ENCODE results near the gene USF1. TPM values are rescaled to one million over a fixed set of nuclear protein-coding genes. Genes with fewer than 3 reads are reported as not detected.
"Not testable (repeated sequence)": the region's sequence is repeated elsewhere in the genome, so short reads cannot be mapped to it uniquely, and the experiment has no call there.

Gene USF1
- total RNA-seq, 2 donors from 2014 or later = 57.9 to 69.4 TPM

DNA sequence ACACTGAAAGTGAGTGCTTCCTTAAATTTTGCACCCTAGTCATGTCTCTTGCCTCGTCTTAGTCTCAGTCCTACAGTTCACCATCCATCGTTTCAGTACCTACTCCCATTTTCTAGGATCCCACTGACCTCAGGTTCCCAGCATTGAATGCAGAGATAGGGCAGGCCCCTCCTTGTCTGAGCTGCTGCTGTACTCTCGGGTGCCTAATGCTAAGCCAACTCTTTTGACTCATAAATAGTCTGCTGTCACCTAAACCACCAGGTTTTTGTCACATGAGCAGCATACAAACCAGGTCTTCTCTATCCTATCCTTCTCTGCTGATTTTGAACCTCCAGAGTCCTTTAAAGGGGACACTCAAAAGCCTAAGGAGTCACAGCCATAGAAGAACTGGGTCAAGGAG, 20.9 kb upstream of the USF1 start:
- Histone ChIP-seq H3K27ac (no peak overlapping the region), H3K4me1 (ENCODE audit: control insufficient read depth in 1 of 2, low read depth in 2 of 2) (no peaks in the 10 kb centered on the region), H3K27me3 (replicated peaks; ENCODE audit: insufficient read depth) (no peaks in the 10 kb centered on the region), H3K9me3 (no peaks in the 10 kb centered on the region), H3K36me3 (no peaks in the 10 kb centered on the region), H3K4me3 (no peak overlapping the region)
- no peak for ATAC-seq (ENCODE audit: insufficient number of reproducible peaks, low FRiP score, low read depth)
- DNase-seq (ENCODE audit: low spot score) = no peak
- TF ChIP-seq, protein P1, sequence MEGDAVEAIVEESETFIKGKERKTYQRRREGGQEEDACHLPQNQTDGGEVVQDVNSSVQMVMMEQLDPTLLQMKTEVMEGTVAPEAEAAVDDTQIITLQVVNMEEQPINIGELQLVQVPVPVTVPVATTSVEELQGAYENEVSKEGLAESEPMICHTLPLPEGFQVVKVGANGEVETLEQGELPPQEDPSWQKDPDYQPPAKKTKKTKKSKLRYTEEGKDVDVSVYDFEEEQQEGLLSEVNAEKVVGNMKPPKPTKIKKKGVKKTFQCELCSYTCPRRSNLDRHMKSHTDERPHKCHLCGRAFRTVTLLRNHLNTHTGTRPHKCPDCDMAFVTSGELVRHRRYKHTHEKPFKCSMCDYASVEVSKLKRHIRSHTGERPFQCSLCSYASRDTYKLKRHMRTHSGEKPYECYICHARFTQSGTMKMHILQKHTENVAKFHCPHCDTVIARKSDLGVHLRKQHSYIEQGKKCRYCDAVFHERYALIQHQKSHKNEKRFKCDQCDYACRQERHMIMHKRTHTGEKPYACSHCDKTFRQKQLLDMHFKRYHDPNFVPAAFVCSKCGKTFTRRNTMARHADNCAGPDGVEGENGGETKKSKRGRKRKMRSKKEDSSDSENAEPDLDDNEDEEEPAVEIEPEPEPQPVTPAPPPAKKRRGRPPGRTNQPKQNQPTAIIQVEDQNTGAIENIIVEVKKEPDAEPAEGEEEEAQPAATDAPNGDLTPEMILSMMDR (IDR thresholded peaks at IDR 0.05) = no peak

DNA sequence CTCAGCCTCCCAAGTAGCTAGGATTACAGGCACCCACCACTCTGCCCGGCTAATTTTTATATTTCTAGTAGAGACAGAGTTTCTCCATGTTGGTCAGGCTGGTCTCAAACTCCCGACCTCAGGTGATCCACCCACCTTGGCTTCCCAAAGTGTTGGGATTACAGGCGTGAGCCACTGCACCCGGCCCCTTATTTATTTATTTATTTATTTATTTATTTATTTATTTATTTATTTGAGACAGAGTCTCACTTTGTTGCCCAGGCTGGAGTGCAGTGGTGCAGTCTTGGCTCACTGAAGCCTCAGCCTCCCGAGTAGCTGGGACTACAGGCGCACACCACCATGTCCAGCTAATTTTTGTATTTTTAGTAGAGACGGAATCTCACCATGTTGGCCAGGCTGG, 19.9 kb upstream of the USF1 start:
- not testable (repeated sequence) for H3K27me3 ChIP-seq (replicated peaks; ENCODE audit: insufficient read depth); H3K27ac ChIP-seq; H3K9me3 ChIP-seq; H3K4me1 ChIP-seq (ENCODE audit: control insufficient read depth in 1 of 2, low read depth in 2 of 2); ATAC-seq (ENCODE audit: insufficient number of reproducible peaks, low FRiP score, low read depth); H3K4me3 ChIP-seq; H3K36me3 ChIP-seq; DNase-seq (ENCODE audit: low spot score)

DNA sequence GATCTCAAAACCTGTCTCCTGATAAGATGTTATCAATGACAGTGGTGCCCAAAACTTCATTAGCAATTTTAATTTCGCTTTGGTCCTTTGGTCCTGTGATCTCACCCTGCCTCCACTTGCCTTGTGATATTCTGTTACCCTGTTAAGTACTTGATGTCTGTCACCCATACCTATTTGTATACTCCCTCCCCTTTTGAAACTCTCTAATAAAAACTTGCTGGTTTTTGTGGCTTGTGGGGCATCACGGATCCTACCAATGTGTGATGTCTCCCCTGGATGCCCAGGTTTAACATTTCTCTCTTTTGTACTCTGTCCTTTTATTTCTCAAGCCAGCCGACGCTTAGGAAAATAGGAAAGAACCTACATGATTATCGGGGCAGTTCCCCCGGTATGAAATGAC, 18.2 kb upstream of the USF1 start:
- not testable (repeated sequence) for DNase-seq (ENCODE audit: low spot score); H3K36me3 ChIP-seq; H3K4me1 ChIP-seq (ENCODE audit: control insufficient read depth in 1 of 2, low read depth in 2 of 2); H3K27me3 ChIP-seq (replicated peaks; ENCODE audit: insufficient read depth); H3K27ac ChIP-seq; H3K4me3 ChIP-seq; H3K9me3 ChIP-seq; ATAC-seq (ENCODE audit: insufficient number of reproducible peaks, low FRiP score, low read depth)

DNA sequence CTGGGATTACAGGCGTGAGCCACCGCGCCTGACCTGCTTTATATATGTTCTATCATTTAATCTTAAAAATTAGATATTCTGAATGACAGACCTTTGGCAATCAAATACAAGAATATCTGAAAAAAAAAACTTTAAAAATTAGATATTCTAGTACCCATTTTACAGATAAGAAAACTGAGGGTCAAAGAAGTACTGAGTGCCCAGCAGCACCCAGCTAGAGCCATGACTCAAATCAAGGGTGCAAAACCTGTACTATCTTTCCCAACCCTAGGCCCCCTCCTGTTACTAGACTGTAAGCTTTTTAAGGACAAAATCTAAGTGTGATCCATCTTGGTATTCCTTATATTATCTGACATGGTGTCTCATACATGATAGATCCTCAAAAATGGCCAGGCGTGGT, 15.6 kb upstream of the USF1 start:
- H3K36me3 ChIP-seq = no peaks in the 10 kb centered on the region
- H3K27ac ChIP-seq = no peak overlapping the region
- H3K27me3 ChIP-seq (replicated peaks; ENCODE audit: insufficient read depth) = no peaks in the 10 kb centered on the region
- ATAC-seq (ENCODE audit: insufficient number of reproducible peaks, low FRiP score, low read depth) = no peak
- no peaks in the 10 kb centered on the region for H3K9me3 ChIP-seq
- DNase-seq (ENCODE audit: low spot score) = no peak
- H3K4me1 ChIP-seq (ENCODE audit: control insufficient read depth in 1 of 2, low read depth in 2 of 2) = no peaks in the 10 kb centered on the region
- no peak overlapping the region for H3K4me3 ChIP-seq
- TF ChIP-seq, protein P1 (IDR thresholded peaks at IDR 0.05) = no peak

DNA sequence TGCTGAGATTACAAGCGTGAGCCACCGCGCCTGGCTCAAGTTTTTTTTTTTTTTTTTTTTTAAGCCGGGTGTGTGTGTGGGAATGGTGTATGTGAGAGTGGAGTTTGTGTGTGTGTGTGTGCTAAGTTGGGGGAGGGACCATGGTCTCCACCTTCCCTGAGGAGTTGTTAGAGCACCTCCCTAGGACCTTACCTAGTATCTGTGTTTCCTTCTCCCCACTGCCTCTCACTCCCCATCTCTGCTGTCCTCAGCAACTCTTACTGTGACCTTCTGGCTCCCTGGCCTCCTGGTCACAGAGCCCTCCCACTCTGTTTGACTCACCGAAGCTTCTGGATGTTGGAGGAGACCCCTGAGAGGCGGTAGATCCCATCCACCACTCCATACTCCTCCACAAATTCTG, 13.5 kb upstream of the USF1 start:
- no peak overlapping the region for H3K27ac ChIP-seq
- ATAC-seq (ENCODE audit: insufficient number of reproducible peaks, low FRiP score, low read depth) (no peak), DNase-seq (ENCODE audit: low spot score) (no peak)
- TF ChIP-seq, protein P1 (IDR thresholded peaks at IDR 0.05) = no peak
- no peaks in the 10 kb centered on the region for H3K9me3 ChIP-seq
- no peaks in the 10 kb centered on the region for H3K4me1 ChIP-seq (ENCODE audit: control insufficient read depth in 1 of 2, low read depth in 2 of 2)
- H3K4me3 ChIP-seq = no peak overlapping the region
- H3K27me3 ChIP-seq (replicated peaks; ENCODE audit: insufficient read depth) = no peaks in the 10 kb centered on the region
- H3K36me3 ChIP-seq = no peaks in the 10 kb centered on the region

DNA sequence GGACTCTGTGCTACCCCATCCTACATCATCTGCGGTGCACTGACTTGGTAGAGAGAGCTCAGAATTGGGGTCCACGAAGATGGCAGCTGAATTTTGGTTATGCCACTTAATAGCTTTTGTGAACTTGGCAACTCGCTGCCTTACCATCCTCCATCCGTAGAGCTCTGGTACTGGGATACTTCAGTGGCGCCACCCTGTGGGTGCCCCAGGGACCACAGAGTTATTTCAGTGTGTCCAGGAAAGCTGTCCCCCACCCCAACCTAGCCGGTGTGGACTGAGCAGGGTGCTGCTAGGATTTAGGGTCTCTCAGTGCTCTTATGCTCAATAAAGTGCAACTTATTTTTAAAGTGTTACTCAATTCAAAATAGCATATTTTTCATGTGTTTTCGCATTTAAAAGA, 9.0 kb upstream of the USF1 start:
- H3K36me3 ChIP-seq = no peaks in the 10 kb centered on the region
- no peaks in the 10 kb centered on the region for H3K27me3 ChIP-seq (replicated peaks; ENCODE audit: insufficient read depth)
- ATAC-seq (ENCODE audit: insufficient number of reproducible peaks, low FRiP score, low read depth) = no peak
- DNase-seq (ENCODE audit: low spot score) = no peak
- H3K4me1 ChIP-seq (ENCODE audit: control insufficient read depth in 1 of 2, low read depth in 2 of 2) = no peaks in the 10 kb centered on the region
- no peak overlapping the region for H3K27ac ChIP-seq
- TF ChIP-seq, protein P1 (IDR thresholded peaks at IDR 0.05) = no peak
- no peak overlapping the region for H3K4me3 ChIP-seq
- H3K9me3 ChIP-seq = no peaks in the 10 kb centered on the region
